T-cell (primary cell): ENCODE results near the gene KCND2. TPM values are rescaled to one million over a fixed set of nuclear protein-coding genes. Genes with fewer than 3 reads are reported as not detected.

Experiments
- ATAC-seq, 4 experiments: fragments of 200-7000 bp in 3 of 4; fragments of 150-1000 bp in 1 of 4; cut with Tn5 transposase; replicated peaks in 1 of 4; 1 replicate in 3 of 4; 2 replicates in 1 of 4; pipeline ENCODE4 v1.10.0; 2021; ENCODE audit warnings: moderate library complexity in 3 of 4, mild to moderate bottlenecking in 2 of 4, moderate number of reproducible peaks in 1 of 4
- CTCF ChIA-PET, 2 donors: fragments of 300-600 bp; sonication (Branson Sonifier 250); formaldehyde crosslinking; loops; one replicate each; lab custom pipeline; 2022; ENCODE audit warnings: antibody characterized with exemption in 2 of 2; lab: Charles Lee
- POLR2A ChIA-PET, 2 donors: fragments of 300-600 bp; sonication (Branson Sonifier 250); formaldehyde crosslinking; loops; one replicate each; lab custom pipeline; 2022; ENCODE audit warnings: antibody characterized with exemption in 2 of 2; lab: Charles Lee
- DNase-seq, 35 experiments: peaks; one replicate each; pipeline versions ENCODE4 v3.0.0 to v3.0.0-alpha.2; 2013 to 2023
- H3K27ac ChIP-seq: one replicate; pipeline ENCODE4 v1.5.1; 2013; ENCODE audit warnings: low read length
- H3K27me3 ChIP-seq, 2 experiments: replicated peaks in 1 of 2; 1 replicate in 1 of 2; 2 replicates in 1 of 2; pipeline versions ENCODE4 v1.6.1 to v1.7.0; 2013; ENCODE audit warnings: low read length in 1 of 2, mixed read lengths in 1 of 2; ENCODE audit not compliant: control insufficient read depth in 2 of 2, insufficient read depth in 2 of 2; ENCODE audit errors: extremely low read depth in 1 of 2
- H3K36me3 ChIP-seq, 2 donors: 1 replicate in 1 of 2; 2 replicates in 1 of 2; pipeline versions ENCODE4 v1.6.1 to v1.7.0; 2013; ENCODE audit warnings: low read length in 1 of 2; ENCODE audit not compliant: control insufficient read depth in 2 of 2, insufficient read depth in 1 of 2; ENCODE audit errors: extremely low read depth in 1 of 2
- H3K4me1 ChIP-seq, 2 experiments: 1 replicate in 1 of 2; 2 replicates in 1 of 2; pipeline versions ENCODE4 v1.6.1 to v1.7.0; 2013; ENCODE audit warnings: low read length in 2 of 2, mixed read lengths in 1 of 2; ENCODE audit not compliant: insufficient read depth in 2 of 2, control insufficient read depth in 1 of 2; ENCODE audit errors: extremely low read depth in 1 of 2
- H3K4me3 ChIP-seq, 2 donors: 1 replicate in 1 of 2; 2 replicates in 1 of 2; pipeline versions ENCODE4 v1.5.1 to v1.7.0; 2013; ENCODE audit warnings: mild to moderate bottlenecking in 2 of 2, low read length in 1 of 2, moderate library complexity in 1 of 2; ENCODE audit not compliant: control insufficient read depth in 1 of 2; ENCODE audit errors: extremely low read depth in 1 of 2
- H3K9me3 ChIP-seq: 2 replicates; pipeline ENCODE4 v1.7.0; 2013
- H3K27ac Mint-ChIP-seq, 2 donors: one replicate each; pipeline ENCODE4 v1.8.0; 2020 to 2021; ENCODE audit warnings: mild to moderate bottlenecking in 2 of 2, mixed read lengths in 2 of 2
- H3K27me3 Mint-ChIP-seq, 2 donors: one replicate each; pipeline ENCODE4 v1.8.0; 2021 to 2022; ENCODE audit warnings: mixed read lengths in 2 of 2
- H3K36me3 Mint-ChIP-seq: one replicate; pipeline ENCODE4 v1.8.0; 2021; ENCODE audit warnings: mixed read lengths
- H3K4me1 Mint-ChIP-seq, 3 donors: one replicate each; pipeline ENCODE4 v1.8.0; 2020 to 2022; ENCODE audit warnings: mixed read lengths in 3 of 3, mild to moderate bottlenecking in 1 of 3
- H3K4me3 Mint-ChIP-seq, 3 donors: one replicate each; pipeline ENCODE4 v1.8.0; 2020 to 2022; ENCODE audit warnings: mild to moderate bottlenecking in 3 of 3, mixed read lengths in 3 of 3, moderate library complexity in 3 of 3
- H3K9me3 Mint-ChIP-seq, 3 donors: one replicate each; pipeline ENCODE4 v1.8.0; 2020 to 2022; ENCODE audit warnings: mixed read lengths in 3 of 3
- WGBS: methylation state at CpG from one replicate; pipeline ENCODE4 v1.1.5; 2013; ENCODE audit warnings: missing lambda C conversion rate; ENCODE audit not compliant: insufficient coverage; 5-methylcytosine and 5-hydroxymethylcytosine counted together
- total RNA-seq, 35 experiments: library from RNA in 6 of 35; stranded (reverse) in 6 of 35; fragments of 120-200 nt in 1 of 35; gene quantifications; one replicate each; pipeline versions ENCODE4 v1.2.1 to v1.2.4 and lab custom pipeline; 2013 to 2026

Gene KCND2
- total RNA-seq, 5 donors from 2014 or later (not counting 1 experiment from before 2014, with no cell fraction given) = not detected

GRCh38 chr7:120400806-120401455 is 128.0 kb downstream of the KCND2 start:
- DNase-seq = no peak
- no peaks in the 10 kb centered on the region for H3K27me3 ChIP-seq
- Mint-ChIP-seq H3K4me3 (no peak overlapping the region), H3K27me3 (no peaks in the 10 kb centered on the region), H3K4me1 (no peaks in the 10 kb centered on the region), H3K36me3 (no peaks in the 10 kb centered on the region), H3K9me3 (peaks cover 0 to 3% (median 2%) of the 10 kb centered on the region in 3 donors), H3K27ac (no peak overlapping the region)
- POLR2A ChIA-PET = no interaction called here
- ATAC-seq = no peak
- CTCF ChIA-PET = no interaction called here
- H3K4me3 ChIP-seq = no peak overlapping the region
- 29% methylated on average over 2 of the region's 2 CpGs for WGBS
- no peaks in the 10 kb centered on the region for H3K9me3 ChIP-seq
- no peak overlapping the region for H3K27ac ChIP-seq
- H3K36me3 ChIP-seq = no peaks in the 10 kb centered on the region
- no peaks in the 10 kb centered on the region for H3K4me1 ChIP-seq

- no peaks in the 10 kb centered on the region for H3K36me3 Mint-ChIP-seq
- no peaks in the 10 kb centered on the region for H3K4me1 Mint-ChIP-seq
- ChIA-PET CTCF (no interaction called here), POLR2A (no interaction called here)
- Histone ChIP-seq H3K27ac (no peak overlapping the region), H3K4me1 (no peaks in the 10 kb centered on the region), H3K36me3 (no peaks in the 10 kb centered on the region), H3K9me3 (no peaks in the 10 kb centered on the region), H3K27me3 (no peaks in the 10 kb centered on the region), H3K4me3 (no peak overlapping the region)
- H3K4me3 Mint-ChIP-seq = no peak overlapping the region
- ATAC-seq (no peak), DNase-seq (no peak)
- 67% methylated on average over 1 of the region's 4 CpGs for WGBS
- H3K27me3 Mint-ChIP-seq = no peaks in the 10 kb centered on the region
- no peak overlapping the region for H3K27ac Mint-ChIP-seq
- H3K9me3 Mint-ChIP-seq = peaks cover 0 to 3% (median 2%) of the 10 kb centered on the region in 3 donors
These were observed 129.2 kb downstream of the KCND2 start for GRCh38 chr7:120402079-120402767.

GRCh38 chr7:120402801-120403200 is 129.8 kb downstream of the KCND2 start:
- WGBS = no CpG with 5 or more reads among the region's 1 CpG
- Mint-ChIP-seq H3K4me3 (no peak overlapping the region), H3K27ac (no peak overlapping the region), H3K36me3 (no peaks in the 10 kb centered on the region), H3K4me1 (no peaks in the 10 kb centered on the region), H3K9me3 (peaks cover 0 to 3% (median 2%) of the 10 kb centered on the region in 3 donors), H3K27me3 (no peaks in the 10 kb centered on the region)
- H3K36me3 ChIP-seq = no peaks in the 10 kb centered on the region
- H3K27ac ChIP-seq = no peak overlapping the region
- DNase-seq (no peak), ATAC-seq (no peak)
- no peaks in the 10 kb centered on the region for H3K4me1 ChIP-seq
- no peak overlapping the region for H3K4me3 ChIP-seq
- ChIA-PET CTCF (no interaction called here), POLR2A (interaction anchor here in 1 of 2 donors (0.7 kb wide), 1 partner anchor 182 kb away, joined by 6 read pairs; no protein-coding TSS in a partner anchor)
- no peaks in the 10 kb centered on the region for H3K27me3 ChIP-seq
- no peaks in the 10 kb centered on the region for H3K9me3 ChIP-seq

- H3K36me3 Mint-ChIP-seq = no peaks in the 10 kb centered on the region
- no CpG with 5 or more reads among the region's 1 CpG for WGBS
- no peaks in the 10 kb centered on the region for H3K27me3 Mint-ChIP-seq
- H3K4me1 ChIP-seq = no peaks in the 10 kb centered on the region
- no peak overlapping the region for H3K27ac ChIP-seq
- no peaks in the 10 kb centered on the region for H3K9me3 ChIP-seq
- POLR2A ChIA-PET = no interaction called here
- no peak overlapping the region for H3K4me3 ChIP-seq
- H3K9me3 Mint-ChIP-seq = no peaks in the 10 kb centered on the region
- no peak for DNase-seq
- H3K27me3 ChIP-seq = no peaks in the 10 kb centered on the region
- H3K4me3 Mint-ChIP-seq = no peak overlapping the region
- no peaks in the 10 kb centered on the region for H3K36me3 ChIP-seq
- ATAC-seq = no peak
- CTCF ChIA-PET = no interaction called here
- H3K4me1 Mint-ChIP-seq = no peaks in the 10 kb centered on the region
- H3K27ac Mint-ChIP-seq = no peak overlapping the region
These were observed 131.1 kb downstream of the KCND2 start for GRCh38 chr7:120404042-120404441.

GRCh38 chr7:120405652-120406051 is 132.7 kb downstream of the KCND2 start:
- Mint-ChIP-seq H3K27ac (no peak overlapping the region), H3K4me3 (no peak overlapping the region), H3K4me1 (no peaks in the 10 kb centered on the region), H3K36me3 (no peaks in the 10 kb centered on the region), H3K9me3 (no peaks in the 10 kb centered on the region), H3K27me3 (no peaks in the 10 kb centered on the region)
- POLR2A ChIA-PET = no interaction called here
- H3K27me3 ChIP-seq = no peaks in the 10 kb centered on the region
- H3K4me1 ChIP-seq = no peaks in the 10 kb centered on the region
- CTCF ChIA-PET = no interaction called here
- no peaks in the 10 kb centered on the region for H3K36me3 ChIP-seq
- H3K27ac ChIP-seq = no peak overlapping the region
- H3K4me3 ChIP-seq = no peak overlapping the region
- no peak for DNase-seq
- no peaks in the 10 kb centered on the region for H3K9me3 ChIP-seq
- no peak for ATAC-seq

GRCh38 chr7:120407010-120407409 is 134.0 kb downstream of the KCND2 start:
- H3K4me3 Mint-ChIP-seq = no peak overlapping the region
- no peak for DNase-seq
- CTCF ChIA-PET = no interaction called here
- Histone ChIP-seq H3K27me3 (no peaks in the 10 kb centered on the region), H3K27ac (no peak overlapping the region), H3K4me3 (no peak overlapping the region), H3K9me3 (no peaks in the 10 kb centered on the region), H3K36me3 (no peaks in the 10 kb centered on the region), H3K4me1 (no peaks in the 10 kb centered on the region)
- no peaks in the 10 kb centered on the region for H3K9me3 Mint-ChIP-seq
- no peak for ATAC-seq
- no peaks in the 10 kb centered on the region for H3K36me3 Mint-ChIP-seq
- no peaks in the 10 kb centered on the region for H3K4me1 Mint-ChIP-seq
- no CpG with 5 or more reads among the region's 5 CpGs for WGBS
- POLR2A ChIA-PET = no interaction called here
- no peak overlapping the region for H3K27ac Mint-ChIP-seq
- no peaks in the 10 kb centered on the region for H3K27me3 Mint-ChIP-seq
